Measurements from ENCODE around the gene SH2D1A.

- TF ChIP-seq CTCF (IDR thresholded peaks at IDR 0.05) (no peak), POLR2A (IDR thresholded peaks at IDR 0.05) (no peak)
These were observed 66.9 kb downstream of the SH2D1A start for GRCh38 chrX:124413244-124413643.

All from right lobe of liver (tissue), 4 donors.